ENCODE results near the gene DBH.

DBH gene

DNA sequence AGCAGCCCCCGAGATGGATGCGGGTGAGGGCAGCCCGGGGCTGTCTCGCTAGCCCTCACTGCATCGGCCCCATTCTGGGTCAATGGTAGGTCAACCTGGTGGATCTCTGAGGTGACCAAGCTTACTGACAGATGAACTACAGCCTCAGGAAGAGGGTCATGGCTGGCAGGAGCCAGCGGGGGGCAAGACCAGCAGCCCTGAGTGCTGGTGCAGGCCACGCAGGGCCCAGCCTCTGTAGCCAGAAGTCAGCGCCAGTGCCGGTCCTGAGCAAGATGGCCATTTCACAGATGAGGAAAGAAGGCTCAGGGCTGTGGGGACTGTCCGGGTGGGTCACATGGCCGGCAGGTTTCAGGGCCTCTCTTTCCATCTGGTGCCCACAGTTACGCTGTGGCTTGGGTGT lies 5.1 kb upstream of the DBH start:
- Histone ChIP-seq H4K20me1 (ENCODE audit: insufficient read depth, low read length) (no peaks in the 10 kb centered on the region; the same call in 1 of the 2 replicates), H3K9ac (ENCODE audit: low read depth, low read length) (no peak overlapping the region), H3K4me3 (ENCODE audit: low read depth in 1 of 2, low read length in 2 of 2) (no peak overlapping the region), H3K27ac (ENCODE audit: low read length) (no peak overlapping the region), H3K27me3 (ENCODE audit: insufficient read depth, low read length, poor library complexity) (no peaks in the 10 kb centered on the region), H3K36me3 (ENCODE audit: insufficient read depth, low read length) (no peaks in the 10 kb centered on the region), H2AFZ (ENCODE audit: low read depth, low read length) (no peak overlapping the region), H3K79me2 (ENCODE audit: insufficient read depth, low read length) (no peaks in the 10 kb centered on the region), H3K9me3 (ENCODE audit: insufficient read depth, low read length, severe bottlenecking) (no peaks in the 10 kb centered on the region), H3K4me2 (ENCODE audit: insufficient read depth, low read length) (no peak overlapping the region), H3K4me1 (ENCODE audit: insufficient read depth, low read length) (peaks cover 4% of the 10 kb centered on the region)
- TF ChIP-seq CTCF (IDR thresholded peaks at IDR 0.05; ENCODE audit: borderline replicate concordance, extremely low read depth, low read length, poor library complexity, severe bottlenecking) (no peak), EZH2 (IDR thresholded peaks at IDR 0.05; ENCODE audit: borderline replicate concordance, low read depth, low read length, severe bottlenecking) (no peak)
- no peak for DNase-seq
- ATAC-seq (ENCODE audit: insufficient read depth, low read depth) = no peak

- no peak for DNase-seq
- Histone ChIP-seq H3K36me3 (ENCODE audit: insufficient read depth, low read length) (no peaks in the 10 kb centered on the region), H4K20me1 (ENCODE audit: insufficient read depth, low read length) (no peaks in the 10 kb centered on the region; the same call in 1 of the 2 replicates), H3K27ac (ENCODE audit: low read length) (no peak overlapping the region), H3K4me3 (ENCODE audit: low read depth in 1 of 2, low read length in 2 of 2) (no peak overlapping the region), H3K4me1 (ENCODE audit: insufficient read depth, low read length) (peaks cover 4% of the 10 kb centered on the region), H3K4me2 (ENCODE audit: insufficient read depth, low read length) (no peak overlapping the region), H3K79me2 (ENCODE audit: insufficient read depth, low read length) (no peaks in the 10 kb centered on the region), H3K27me3 (ENCODE audit: insufficient read depth, low read length, poor library complexity) (no peaks in the 10 kb centered on the region), H2AFZ (ENCODE audit: low read depth, low read length) (no peak overlapping the region), H3K9ac (ENCODE audit: low read depth, low read length) (no peak overlapping the region), H3K9me3 (ENCODE audit: insufficient read depth, low read length, severe bottlenecking) (no peaks in the 10 kb centered on the region)
- TF ChIP-seq CTCF (IDR thresholded peaks at IDR 0.05; ENCODE audit: borderline replicate concordance, extremely low read depth, low read length, poor library complexity, severe bottlenecking) = no peak
- no peak for TF ChIP-seq EZH2 (IDR thresholded peaks at IDR 0.05; ENCODE audit: borderline replicate concordance, low read depth, low read length, severe bottlenecking)
- ATAC-seq (ENCODE audit: insufficient read depth, low read depth) = no peak
Measured at GRCh38 chr9:133632806-133633680, 3.1 kb upstream of the DBH start.

GRCh38 chr9:133633681-133634080 lies 2.5 kb upstream of the DBH start:
- no peak for ATAC-seq (ENCODE audit: insufficient read depth, low read depth)
- H3K4me3 ChIP-seq (ENCODE audit: low read depth in 1 of 2, low read length in 2 of 2) = no peak overlapping the region
- no peak overlapping the region for H2AFZ ChIP-seq (ENCODE audit: low read depth, low read length)
- no peaks in the 10 kb centered on the region; the same call in 1 of the 2 replicates for H4K20me1 ChIP-seq (ENCODE audit: insufficient read depth, low read length)
- no peak for TF ChIP-seq EZH2 (IDR thresholded peaks at IDR 0.05; ENCODE audit: borderline replicate concordance, low read depth, low read length, severe bottlenecking)
- TF ChIP-seq CTCF (IDR thresholded peaks at IDR 0.05; ENCODE audit: borderline replicate concordance, extremely low read depth, low read length, poor library complexity, severe bottlenecking) = no peak
- H3K4me2 ChIP-seq (ENCODE audit: insufficient read depth, low read length) = no peak overlapping the region
- no peaks in the 10 kb centered on the region for H3K27me3 ChIP-seq (ENCODE audit: insufficient read depth, low read length, poor library complexity)
- no peak for DNase-seq
- H3K36me3 ChIP-seq (ENCODE audit: insufficient read depth, low read length) = no peaks in the 10 kb centered on the region
- H3K27ac ChIP-seq (ENCODE audit: low read length) = no peak overlapping the region
- no peaks in the 10 kb centered on the region for H3K79me2 ChIP-seq (ENCODE audit: insufficient read depth, low read length)
- H3K9me3 ChIP-seq (ENCODE audit: insufficient read depth, low read length, severe bottlenecking) = no peaks in the 10 kb centered on the region
- H3K9ac ChIP-seq (ENCODE audit: low read depth, low read length) = no peak overlapping the region
- peaks cover 4% of the 10 kb centered on the region for H3K4me1 ChIP-seq (ENCODE audit: insufficient read depth, low read length)

Measured in DND-41 (cell line).